HG02943 (cell line): ENCODE data around the gene FAM234B.
A peak's percentile ranks its signal among the peaks of the same experiment; 100 is the strongest.

Experiments
- ATAC-seq: cut with Tn5 transposase; IDR thresholded peaks from one replicate; pipeline ENCODE4 v1.9.1; 2021; ENCODE audit warnings: mild to moderate bottlenecking, low read depth, moderate library complexity; ENCODE audit not compliant: unreplicated experiment

FAM234B gene

DNA sequence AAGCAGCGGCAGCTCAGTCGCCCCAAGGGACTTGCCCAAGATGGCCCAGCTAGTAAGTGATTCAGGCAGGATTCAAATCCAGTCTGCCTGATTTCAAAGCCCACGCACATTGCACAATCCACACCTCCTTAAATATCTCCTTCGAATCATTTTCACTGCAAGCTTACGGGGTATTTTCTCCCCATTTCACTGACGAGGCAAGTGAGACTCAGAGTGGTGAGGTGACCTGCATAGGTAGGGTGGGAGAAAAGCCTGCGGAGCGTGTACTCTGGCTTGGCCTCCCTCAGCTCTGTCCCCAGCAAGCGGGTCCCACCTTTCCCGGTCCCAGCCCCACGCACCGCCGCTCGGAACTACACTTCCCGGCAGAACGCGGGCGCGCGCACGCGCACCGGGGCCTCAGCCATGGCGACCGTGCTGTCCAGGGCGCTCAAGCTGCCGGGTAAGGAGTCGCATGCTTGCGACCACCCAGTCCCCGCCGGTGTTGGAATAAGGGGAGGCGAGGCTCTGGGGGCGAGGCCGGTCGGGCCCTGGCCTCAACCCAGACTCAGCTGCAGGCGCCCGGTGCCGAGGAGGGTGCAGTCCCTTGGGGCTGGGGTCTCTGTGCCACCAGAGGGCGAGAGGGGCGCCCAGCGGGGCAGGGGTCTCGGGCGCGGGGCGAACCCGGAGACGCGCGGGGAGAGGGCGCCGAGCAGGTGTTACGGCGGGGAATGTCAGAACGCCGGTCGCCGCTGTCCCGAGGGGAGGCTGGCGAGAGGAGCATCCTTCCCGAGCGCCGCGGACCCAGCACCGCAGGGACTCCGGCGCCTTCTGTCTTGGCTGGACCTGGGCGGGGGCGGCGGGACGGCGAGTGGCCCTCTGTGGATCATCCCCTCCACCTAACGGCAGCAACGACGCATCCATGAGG is at the start of gene FAM234B:
TSS of gene FAM234B (plus strand) at position 380 of the 904 bp plus-strand sequence. CDS start at position 403, 23 bp downstream.
- ATAC-seq: peak; percentile 74

DNA sequence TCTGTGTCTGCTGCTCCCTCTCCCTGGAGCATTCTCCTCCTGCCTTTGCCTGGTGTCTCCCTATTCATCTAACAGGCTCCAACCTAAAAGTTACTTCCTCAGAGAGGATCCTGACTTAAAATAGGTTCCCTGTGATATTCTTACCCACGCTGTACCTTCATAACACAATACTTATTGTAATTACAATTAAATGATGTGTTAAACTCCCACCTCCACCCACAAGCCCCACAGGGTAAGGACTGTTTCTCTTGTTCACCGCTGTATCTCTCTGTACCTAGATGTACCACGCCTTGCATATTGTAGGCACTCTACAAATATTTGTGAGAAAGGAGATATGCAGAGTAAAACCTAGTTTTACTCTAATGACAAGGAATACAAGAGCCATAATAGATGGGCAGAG is 49.1 kb upstream of the FAM234B start:
- no peak for ATAC-seq

- ATAC-seq: no peak
Measured at GRCh38 chr12:12996209-12996608, 48.0 kb upstream of the FAM234B start.

GRCh38 chr12:12997156-12997555 is 47.0 kb upstream of the FAM234B start:
- no peak for ATAC-seq

DNA sequence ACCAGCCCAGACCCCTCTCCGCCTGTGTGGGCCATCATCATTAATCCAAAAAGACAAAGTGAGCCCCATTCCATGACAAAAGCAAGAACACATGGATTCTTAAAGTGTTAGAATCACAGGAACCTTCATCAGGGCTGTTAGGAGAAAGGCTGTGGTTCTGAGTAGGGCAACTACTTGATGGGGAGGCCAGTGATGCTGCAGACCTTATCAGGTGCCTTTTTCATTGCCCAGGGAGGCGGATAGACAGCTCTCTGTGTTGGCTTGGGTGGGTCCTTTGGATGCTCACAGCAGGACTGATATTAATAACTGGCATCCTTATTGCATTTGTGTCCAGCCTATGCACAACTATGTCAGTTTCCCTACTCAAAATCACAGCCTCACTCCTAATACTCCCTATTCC is 46.4 kb upstream of the FAM234B start:
- ATAC-seq: no peak

DNA sequence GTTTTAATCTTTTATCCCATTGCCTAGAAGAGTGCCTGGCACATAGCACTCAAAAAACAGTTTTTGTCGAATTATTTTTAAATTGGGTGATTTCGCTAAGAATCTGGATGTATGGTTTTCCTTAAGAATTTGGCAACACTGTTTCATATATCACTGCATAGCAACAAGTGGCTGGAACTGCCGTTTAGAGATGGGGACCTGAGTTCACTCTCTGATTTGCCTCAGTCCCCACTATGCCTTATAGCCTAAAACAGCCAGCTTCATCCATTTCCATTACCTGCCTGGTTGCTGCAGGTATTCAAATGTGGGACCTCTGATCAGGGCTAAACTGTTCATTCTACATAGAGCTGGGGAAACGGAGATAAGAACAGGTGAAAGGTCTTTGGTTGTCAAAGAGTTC is 45.9 kb upstream of the FAM234B start:
- no peak for ATAC-seq

- ATAC-seq: no peak
Measured at GRCh38 chr12:12999271-12999958, 44.8 kb upstream of the FAM234B start.

GRCh38 chr12:12999959-13000615 is 44.1 kb upstream of the FAM234B start, which contains the start of gene HEBP1:
Gene HEBP1, minus strand, starts transcription at chr12:13000265. Its CDS starts 151 bp downstream, at chr12:13000114.
- peak; percentile 85 for ATAC-seq

- peak; percentile 26 for ATAC-seq
Measured at GRCh38 chr12:13000616-13000924, 43.6 kb upstream of the FAM234B start.

DNA sequence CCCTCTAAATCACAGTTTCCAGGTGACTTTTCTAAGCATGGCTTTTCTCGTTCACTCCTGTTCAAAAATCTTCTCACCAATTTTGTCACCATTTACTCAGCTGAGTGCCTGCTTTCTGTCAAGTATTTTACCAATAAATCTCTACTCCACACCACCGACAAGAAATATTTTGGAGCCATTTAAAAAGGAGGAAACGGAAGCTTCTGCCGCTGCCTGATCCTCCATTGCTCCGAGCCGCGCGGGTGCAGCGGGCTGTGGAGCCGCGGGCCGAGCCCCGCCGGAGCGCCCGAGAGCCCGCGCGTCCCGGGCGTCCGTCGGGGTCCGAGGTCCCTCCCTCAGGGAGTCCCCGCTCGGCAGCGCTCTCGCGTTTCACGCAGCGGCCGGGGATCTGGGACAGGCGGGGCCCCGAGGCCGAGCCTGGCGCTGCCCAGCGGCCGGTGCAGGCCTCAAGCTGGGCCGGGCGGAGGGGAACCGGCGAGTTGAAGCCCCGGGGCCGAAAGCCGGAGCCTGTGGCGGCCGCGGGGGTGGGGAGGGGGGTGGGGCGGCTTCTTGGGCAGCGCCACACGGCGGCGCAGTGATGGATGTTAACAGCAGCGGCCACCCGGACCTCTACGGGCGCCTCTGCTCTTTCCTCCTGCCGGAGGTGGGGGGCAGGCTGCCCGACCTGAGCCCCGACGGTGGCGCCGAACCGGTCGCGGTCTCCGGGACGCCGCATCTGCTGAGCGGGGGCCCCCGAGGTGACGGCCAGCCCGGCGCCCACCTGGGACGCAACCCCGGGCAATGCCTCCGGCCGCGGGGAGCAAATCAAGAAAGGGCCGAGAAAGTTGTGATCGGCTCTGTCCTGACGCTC is 43.0 kb upstream of the FAM234B start:
- peak; percentile 7 for ATAC-seq

DNA sequence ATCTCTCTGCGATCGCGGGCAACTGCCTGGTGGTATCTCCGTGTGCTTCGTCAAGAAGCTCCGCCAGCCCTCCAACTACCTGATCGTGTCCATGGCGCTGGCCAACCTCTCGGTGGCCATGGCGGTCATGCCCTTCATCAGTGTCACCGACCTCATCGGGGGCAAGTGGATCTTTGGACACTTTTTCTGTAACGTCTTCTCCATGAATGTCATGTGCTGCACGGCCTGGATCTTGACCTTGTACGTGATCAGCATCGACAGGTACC is 42.5 kb upstream of the FAM234B start:
- ATAC-seq: no peak

DNA sequence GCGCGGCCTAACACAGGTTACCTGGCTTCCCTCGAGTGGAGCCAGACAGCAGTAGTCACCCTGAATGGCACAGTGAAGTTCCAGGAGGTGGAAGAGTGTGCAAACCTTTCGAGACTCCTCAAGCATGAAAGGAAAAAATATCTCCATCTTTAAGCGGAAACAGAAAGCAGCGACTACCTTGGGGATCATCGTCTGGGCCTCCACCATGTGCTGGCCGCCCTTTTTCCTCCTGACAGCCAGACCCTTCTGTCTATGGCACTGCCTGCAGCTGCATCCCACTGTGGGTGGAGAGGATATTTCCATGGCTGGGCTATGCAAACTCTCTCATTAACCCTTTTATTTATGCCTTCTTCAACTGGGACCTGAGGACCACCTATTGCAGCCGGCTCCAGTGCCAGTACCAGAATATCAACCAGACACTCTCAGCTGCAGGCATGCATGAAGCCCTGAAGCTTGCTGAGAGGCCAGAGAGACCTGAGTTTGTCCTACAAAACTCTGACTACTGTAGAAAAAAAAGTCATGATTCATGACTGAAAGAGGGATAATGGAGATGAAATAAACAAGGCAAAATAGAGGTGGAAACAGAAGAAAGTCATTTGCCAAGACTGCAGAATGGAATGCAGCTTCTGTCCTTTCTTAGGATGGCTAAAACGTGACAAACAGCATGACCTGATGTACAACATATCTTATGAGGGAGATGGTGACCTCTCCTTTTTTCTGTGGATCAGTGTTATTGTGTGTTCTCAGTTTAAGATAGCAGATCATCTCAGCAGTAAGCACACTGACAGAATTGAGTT is 41.7 kb upstream of the FAM234B start:
- no peak for ATAC-seq

GRCh38 chr12:13004361-13004760 is 39.8 kb upstream of the FAM234B start:
- ATAC-seq: no peak

DNA sequence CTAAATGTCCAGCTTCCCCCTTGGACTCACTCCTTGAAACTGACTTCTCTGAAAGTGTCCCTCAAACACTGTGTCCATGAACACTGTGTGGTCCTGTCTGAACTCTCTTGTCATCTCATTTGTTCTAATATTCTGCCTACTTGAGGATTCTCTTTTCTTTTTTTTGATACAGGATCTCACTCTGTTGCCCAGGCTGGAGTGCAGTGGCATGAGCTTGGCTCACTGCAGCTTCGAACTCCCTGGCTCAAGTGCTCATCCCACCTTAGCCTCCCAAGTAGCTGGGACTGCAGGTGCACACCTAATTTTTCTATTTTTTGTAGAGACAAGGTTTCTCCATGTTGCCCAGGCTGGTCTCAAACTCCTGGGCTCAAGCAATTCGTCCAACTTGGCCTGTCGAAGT is 39.2 kb upstream of the FAM234B start:
- ATAC-seq: no peak

GRCh38 chr12:13005649-13006048 is 38.5 kb upstream of the FAM234B start:
- no peak for ATAC-seq

GRCh38 chr12:13007496-13008233 is 36.5 kb upstream of the FAM234B start:
- ATAC-seq: no peak

DNA sequence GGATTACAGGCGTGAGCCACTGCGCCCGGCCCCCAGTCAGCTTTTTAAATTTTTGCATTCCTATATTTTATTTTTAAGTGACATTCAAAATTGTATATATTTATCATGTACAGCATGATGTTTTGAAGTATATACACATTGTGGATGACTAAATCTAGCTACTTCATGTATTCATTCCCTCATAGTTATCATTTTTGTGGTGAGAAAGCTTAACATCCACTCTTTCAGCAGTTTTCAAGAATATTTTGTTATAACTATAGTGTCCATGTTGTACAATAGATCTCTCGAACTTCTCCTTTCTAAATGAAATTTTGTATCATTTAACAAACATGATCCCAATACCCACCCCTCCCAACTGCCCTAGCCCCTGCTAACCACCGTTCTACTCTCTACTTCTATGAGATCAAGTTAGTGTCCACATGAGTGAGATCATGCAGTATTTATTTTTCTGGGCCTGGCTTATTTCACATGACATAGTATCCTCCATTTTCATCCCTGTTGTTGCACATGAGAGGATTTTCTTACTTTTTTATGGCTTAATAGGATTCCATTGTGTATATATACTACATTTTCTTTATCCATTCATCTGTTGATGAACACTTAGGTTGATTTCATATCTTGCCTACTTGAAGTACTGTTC is 35.3 kb upstream of the FAM234B start:
- no peak for ATAC-seq

DNA sequence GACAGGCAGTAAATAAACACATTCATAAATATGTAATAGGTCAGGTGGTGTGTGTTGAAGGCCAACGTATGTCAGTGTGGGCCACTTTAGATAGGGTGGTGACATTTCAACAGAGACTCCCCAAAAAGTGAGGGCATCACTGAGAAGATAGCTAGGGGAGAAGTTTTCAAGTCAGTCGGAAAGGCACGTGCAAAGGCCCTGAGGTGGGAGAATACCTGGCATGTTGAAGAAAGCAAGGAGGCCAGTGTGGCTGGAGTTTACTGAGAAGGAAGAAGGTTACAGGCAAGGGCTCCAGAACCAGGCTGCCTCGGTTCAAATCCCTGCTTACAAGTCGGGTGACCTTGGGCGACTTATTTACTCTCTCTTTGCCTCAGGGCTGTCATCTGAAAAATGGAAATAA is 33.1 kb upstream of the FAM234B start:
- ATAC-seq: no peak

DNA sequence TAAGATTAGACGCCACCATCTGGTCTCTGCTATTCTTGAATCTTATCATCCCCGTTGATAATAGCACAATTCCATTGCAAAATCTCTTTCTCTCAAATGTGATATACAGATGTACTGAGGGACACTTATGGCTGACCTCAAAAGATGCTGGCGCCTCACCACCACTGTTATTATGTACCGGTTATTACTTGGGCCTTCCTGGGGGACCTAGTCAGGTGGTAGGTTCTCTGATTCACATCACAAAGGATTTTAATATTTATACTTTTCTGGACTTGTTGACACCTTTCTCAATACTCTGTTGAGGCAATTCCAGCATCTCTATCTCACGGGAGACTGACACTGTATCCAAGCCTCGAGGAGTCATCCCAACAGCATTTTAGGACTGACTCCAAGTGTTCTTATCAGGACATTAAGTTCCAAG is 21.3 kb upstream of the FAM234B start:
- no peak for ATAC-seq
